HEK293T (cell line): Measurements from ENCODE around the gene EMP2.

ENCODE experiments used
- CTCF ChIA-PET: fragments of 350-600 bp; formaldehyde crosslinking; extraction: SDS; loops from one replicate; lab custom pipeline; 2021; ENCODE audit warnings: antibody characterized with exemption, inconsistent platforms; lab: Yijun Ruan, JAX
- POLR2A ChIA-PET: fragments of 350-600 bp; formaldehyde crosslinking; extraction: SDS; loops from one replicate; lab custom pipeline; 2020; ENCODE audit warnings: antibody characterized with exemption, inconsistent platforms; lab: Yijun Ruan, JAX
- DNase-seq: peaks from one replicate; pipeline ENCODE4 v3.0.0; 2012; ENCODE audit warnings: mixed read lengths; ENCODE audit errors: extremely low spot score
- ARNT ChIP-seq: fragments of 450-650 bp; IDR thresholded peaks from 2 replicates; pipeline ENCODE4 v1.6.1; 2017; ENCODE audit warnings: mild to moderate bottlenecking
- BHLHE40 ChIP-seq: fragments of 450-650 bp; IDR thresholded peaks from 2 replicates; pipeline ENCODE4 v1.6.1; 2016; ENCODE audit warnings: mild to moderate bottlenecking, moderate library complexity, borderline replicate concordance
- CTBP1 ChIP-seq: fragments of 450-650 bp; IDR thresholded peaks from 2 replicates; pipeline ENCODE4 v1.6.1; 2016; ENCODE audit warnings: borderline replicate concordance
- ELF4 ChIP-seq: fragments of 450-650 bp; IDR thresholded peaks from 2 replicates; pipeline ENCODE4 v1.6.1; 2017; ENCODE audit warnings: antibody characterized with exemption
- FOXA1 ChIP-seq: fragments of 450-650 bp; IDR thresholded peaks from 2 replicates; pipeline ENCODE4 v1.6.1; 2016; ENCODE audit warnings: mild to moderate bottlenecking
- FOXK2 ChIP-seq: fragments of 450-650 bp; IDR thresholded peaks from 2 replicates; pipeline ENCODE4 v1.6.1; 2016; ENCODE audit warnings: mild to moderate bottlenecking
- FOXM1 ChIP-seq: fragments of 450-650 bp; IDR thresholded peaks from 2 replicates; pipeline ENCODE4 v1.6.1; 2017; ENCODE audit warnings: mild to moderate bottlenecking, borderline replicate concordance
- HDGF ChIP-seq: fragments of 450-650 bp; IDR thresholded peaks from 2 replicates; pipeline ENCODE4 v1.6.1; 2017; ENCODE audit warnings: antibody characterized with exemption, borderline replicate concordance
- L3MBTL2 ChIP-seq: fragments of 450-650 bp; conservative IDR thresholded peaks from 2 replicates; pipeline ENCODE4 v1.6.1; 2016; ENCODE audit warnings: mild to moderate bottlenecking
- LEF1 ChIP-seq: fragments of 450-650 bp; IDR thresholded peaks from 2 replicates; pipeline ENCODE4 v1.6.1; 2017; ENCODE audit warnings: mild to moderate bottlenecking, borderline replicate concordance
- NFRKB ChIP-seq: fragments of 450-650 bp; IDR thresholded peaks from 2 replicates; pipeline ENCODE4 v1.6.1; 2016; ENCODE audit warnings: mild to moderate bottlenecking, moderate library complexity
- SP1 ChIP-seq: fragments of 450-650 bp; IDR thresholded peaks from 2 replicates; pipeline ENCODE4 v1.6.1; 2017
- SUZ12 ChIP-seq: fragments of 450-650 bp; IDR thresholded peaks from 2 replicates; pipeline ENCODE4 v1.6.1; 2016; ENCODE audit warnings: mild to moderate bottlenecking
- TARDBP ChIP-seq: fragments of 450-650 bp; IDR thresholded peaks from 2 replicates; pipeline ENCODE4 v1.6.1; 2016
- ZNF384 ChIP-seq: fragments of 450-650 bp; IDR thresholded peaks from 2 replicates; pipeline ENCODE4 v1.6.1; 2016
- TF ChIP-seq, protein P1 (sequence below): fragments of 450-650 bp; IDR thresholded peaks from 2 replicates; pipeline ENCODE4 v1.6.1; 2016

The EMP2 gene

GRCh38 chr16:10485698-10486382 is 94.6 kb downstream of the EMP2 start:
- no peak for TF ChIP-seq NFRKB
- no peak for TF ChIP-seq ELF4
- TF ChIP-seq CTBP1: no peak
- TF ChIP-seq L3MBTL2: no peak
- TF ChIP-seq HDGF: no peak
- TF ChIP-seq FOXA1: no peak
- TF ChIP-seq, protein P1, sequence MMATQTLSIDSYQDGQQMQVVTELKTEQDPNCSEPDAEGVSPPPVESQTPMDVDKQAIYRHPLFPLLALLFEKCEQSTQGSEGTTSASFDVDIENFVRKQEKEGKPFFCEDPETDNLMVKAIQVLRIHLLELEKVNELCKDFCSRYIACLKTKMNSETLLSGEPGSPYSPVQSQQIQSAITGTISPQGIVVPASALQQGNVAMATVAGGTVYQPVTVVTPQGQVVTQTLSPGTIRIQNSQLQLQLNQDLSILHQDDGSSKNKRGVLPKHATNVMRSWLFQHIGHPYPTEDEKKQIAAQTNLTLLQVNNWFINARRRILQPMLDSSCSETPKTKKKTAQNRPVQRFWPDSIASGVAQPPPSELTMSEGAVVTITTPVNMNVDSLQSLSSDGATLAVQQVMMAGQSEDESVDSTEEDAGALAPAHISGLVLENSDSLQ: no peak
- TF ChIP-seq ZNF384: no peak
- TF ChIP-seq BHLHE40: no peak
- no peak for TF ChIP-seq FOXM1
- TF ChIP-seq FOXK2: no peak
- no peak for TF ChIP-seq ARNT
- TF ChIP-seq LEF1: no peak
- no peak for TF ChIP-seq SUZ12
- TF ChIP-seq SP1: no peak
- TF ChIP-seq TARDBP: no peak
- CTCF ChIA-PET: no interaction called here
- POLR2A ChIA-PET: no interaction called here
- no peak for DNase-seq

DNA sequence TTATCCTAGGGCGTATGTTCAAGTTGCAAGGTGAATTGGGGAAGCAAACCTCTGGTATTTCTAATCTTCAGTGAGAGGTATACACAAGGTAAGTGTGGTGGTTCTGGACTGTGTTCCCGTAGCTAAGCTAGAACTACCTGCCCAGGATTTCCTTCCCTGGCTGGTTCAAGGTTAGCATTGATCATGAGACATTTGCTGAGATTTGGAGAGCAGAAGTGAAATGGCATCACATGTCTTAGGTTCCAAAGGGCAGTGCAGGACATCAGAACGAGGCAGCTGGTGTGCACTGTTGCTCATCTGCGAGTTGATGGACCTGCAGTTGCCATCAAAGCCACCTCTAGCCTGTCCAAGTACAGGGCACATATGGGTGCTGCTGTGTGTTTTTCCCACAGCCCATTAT is 95.2 kb downstream of the EMP2 start:
- TF ChIP-seq CTBP1 (no peak), FOXM1 (no peak), BHLHE40 (no peak), L3MBTL2 (no peak), ELF4 (no peak), SP1 (no peak), NFRKB (no peak), HDGF (no peak), SUZ12 (no peak), TARDBP (no peak), ARNT (no peak)
- ChIA-PET POLR2A (no interaction called here), CTCF (no interaction called here)

GRCh38 chr16:10480151-10480550 is 100.2 kb downstream of the EMP2 start:
- CTCF ChIA-PET: interaction anchor here (0.6 kb wide), 1 partner anchor 33 kb away, joined by 11 read pairs; no protein-coding TSS in a partner anchor
- no peak for DNase-seq
- TF ChIP-seq L3MBTL2: no peak
- no peak for TF ChIP-seq ELF4
- TF ChIP-seq LEF1: no peak
- no peak for TF ChIP-seq ZNF384
- TF ChIP-seq HDGF: no peak
- TF ChIP-seq CTBP1: no peak
- TF ChIP-seq FOXA1: no peak
- no peak for TF ChIP-seq SP1
- TF ChIP-seq FOXK2: no peak
- TF ChIP-seq TARDBP: no peak
- TF ChIP-seq NFRKB: no peak
- TF ChIP-seq SUZ12: no peak
- TF ChIP-seq, protein P1: no peak
- TF ChIP-seq BHLHE40: no peak
- POLR2A ChIA-PET: no interaction called here

More for the DNA sequence above, 95.2 kb downstream of the EMP2 start:
- DNase-seq: no peak
